H4 (cell line): ENCODE data around the gene CCDC71L. TPM values are rescaled to one million over a fixed set of nuclear protein-coding genes. Genes with fewer than 3 reads are reported as not detected.

Source experiments
- DNase-seq: peaks from one replicate; pipeline ENCODE4 v3.0.0-alpha.2; 2015; ENCODE audit warnings: low spot score
- total RNA-seq: library from RNA; depleted of rRNA; stranded (reverse); fragments of >200 nt; shearing (Covaris generic); gene quantifications from 2 replicates; pipeline ENCODE4 v1.2.3, GENCODE V29; 2014

CCDC71L gene
- total RNA-seq, 1 experiment from 2014 or later = 22.2 TPM

GRCh38 chr7:106659166-106659962 is 1.6 kb downstream of the CCDC71L start:
- DNase-seq = no peak

DNA sequence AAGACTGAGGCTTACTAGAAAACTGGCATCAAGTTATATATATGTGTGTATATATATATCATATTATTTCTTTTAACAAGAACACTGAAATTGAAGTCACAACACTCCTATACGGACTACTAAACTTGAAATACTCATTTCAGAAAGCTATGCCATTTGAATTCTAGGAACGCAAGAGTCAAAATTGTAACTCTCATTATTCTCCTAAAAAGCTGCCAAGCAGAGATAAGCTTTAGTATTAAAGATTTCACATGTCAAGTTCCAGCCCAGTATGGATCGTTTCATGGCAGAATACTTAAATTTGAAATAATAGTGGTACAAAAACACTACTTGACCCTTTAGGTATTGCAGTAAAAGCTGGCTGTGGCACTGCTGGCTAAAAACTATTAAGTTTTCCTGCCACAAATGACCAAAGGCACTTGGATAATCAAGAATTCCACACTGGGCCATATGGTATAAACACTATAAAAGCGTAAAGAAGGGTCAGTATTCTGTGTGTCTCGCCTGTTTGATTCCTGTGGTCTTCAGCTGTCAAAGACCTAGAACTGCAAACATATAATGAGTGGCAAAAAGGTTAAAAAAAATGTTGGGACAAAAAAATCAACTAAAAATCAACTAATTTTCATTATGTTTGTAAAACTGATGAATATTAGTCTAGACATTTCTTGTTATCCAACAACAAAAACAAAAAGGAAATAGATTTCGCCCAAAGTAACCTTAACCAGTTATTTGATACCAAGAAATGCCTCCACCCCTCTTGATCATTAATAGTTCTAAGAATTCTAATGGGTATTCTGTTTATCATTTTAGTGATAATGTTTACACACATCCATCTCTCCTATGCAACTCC is 2.4 kb downstream of the CCDC71L start:
- DNase-seq = no peak

GRCh38 chr7:106657085-106657991 is 3.6 kb downstream of the CCDC71L start:
- DNase-seq = peak; percentile 15

DNA sequence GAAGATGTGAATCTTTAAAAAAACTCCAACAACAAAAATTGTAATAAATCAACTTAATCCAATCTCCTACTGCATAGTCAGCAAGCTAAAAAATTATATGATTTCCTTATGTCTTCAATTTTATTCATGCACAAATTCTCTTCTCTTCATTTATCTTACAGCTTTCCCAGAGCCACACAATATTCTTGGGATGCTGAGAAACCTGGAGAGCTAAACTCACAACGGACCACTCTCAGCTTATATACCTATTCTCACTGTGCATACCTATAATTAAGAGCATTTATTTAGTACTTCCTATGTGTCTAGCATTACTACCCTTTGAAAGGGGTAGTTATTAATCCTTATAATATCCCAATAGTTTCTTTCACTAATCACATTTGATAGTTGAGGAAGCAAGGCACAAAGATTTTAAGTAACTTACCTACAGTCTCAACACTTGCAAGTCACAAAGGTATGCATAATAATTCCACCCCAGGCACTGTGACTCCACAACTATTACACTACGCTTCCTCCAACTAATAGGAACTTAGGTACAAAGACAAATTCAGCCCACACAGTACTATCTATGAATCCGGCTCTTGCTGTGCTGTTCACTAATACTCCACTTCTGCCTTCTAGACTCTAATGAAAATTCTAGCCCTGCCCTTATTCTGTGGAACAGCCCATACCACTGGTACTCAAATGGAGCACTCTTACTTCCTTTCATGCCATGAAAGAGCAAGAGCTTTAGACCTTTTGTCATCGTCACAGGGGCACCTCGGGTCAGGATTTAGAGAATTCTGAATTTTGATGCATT is 5.1 kb downstream of the CCDC71L start:
- DNase-seq = no peak

GRCh38 chr7:106653488-106653887 is 7.5 kb downstream of the CCDC71L start:
- no peak for DNase-seq

GRCh38 chr7:106652909-106653308 is 8.0 kb downstream of the CCDC71L start:
- no peak for DNase-seq

- DNase-seq = no peak
Measured at GRCh38 chr7:106652092-106652491, 8.9 kb downstream of the CCDC71L start.

- DNase-seq = no peak
Measured at GRCh38 chr7:106646256-106646655, 14.7 kb downstream of the CCDC71L start.

DNA sequence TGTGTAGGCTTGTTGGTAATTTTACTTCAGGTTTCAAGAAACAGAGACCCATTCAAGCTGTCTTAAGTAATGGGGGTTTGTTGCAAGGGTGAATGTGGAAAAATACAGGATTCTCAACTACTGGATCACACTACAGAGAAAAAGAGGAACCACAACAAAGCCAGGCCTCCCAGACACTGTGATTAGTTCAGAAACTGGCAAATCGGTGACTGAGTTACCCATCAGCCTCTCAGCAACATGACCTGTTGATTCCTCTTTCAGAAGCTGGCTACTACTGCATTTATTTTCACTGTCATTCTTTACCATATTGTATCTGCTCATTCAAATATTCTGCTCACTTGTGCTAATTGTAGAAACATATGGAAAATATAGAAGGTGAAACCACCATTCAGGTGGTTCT is 16.0 kb downstream of the CCDC71L start:
- DNase-seq = no peak

DNA sequence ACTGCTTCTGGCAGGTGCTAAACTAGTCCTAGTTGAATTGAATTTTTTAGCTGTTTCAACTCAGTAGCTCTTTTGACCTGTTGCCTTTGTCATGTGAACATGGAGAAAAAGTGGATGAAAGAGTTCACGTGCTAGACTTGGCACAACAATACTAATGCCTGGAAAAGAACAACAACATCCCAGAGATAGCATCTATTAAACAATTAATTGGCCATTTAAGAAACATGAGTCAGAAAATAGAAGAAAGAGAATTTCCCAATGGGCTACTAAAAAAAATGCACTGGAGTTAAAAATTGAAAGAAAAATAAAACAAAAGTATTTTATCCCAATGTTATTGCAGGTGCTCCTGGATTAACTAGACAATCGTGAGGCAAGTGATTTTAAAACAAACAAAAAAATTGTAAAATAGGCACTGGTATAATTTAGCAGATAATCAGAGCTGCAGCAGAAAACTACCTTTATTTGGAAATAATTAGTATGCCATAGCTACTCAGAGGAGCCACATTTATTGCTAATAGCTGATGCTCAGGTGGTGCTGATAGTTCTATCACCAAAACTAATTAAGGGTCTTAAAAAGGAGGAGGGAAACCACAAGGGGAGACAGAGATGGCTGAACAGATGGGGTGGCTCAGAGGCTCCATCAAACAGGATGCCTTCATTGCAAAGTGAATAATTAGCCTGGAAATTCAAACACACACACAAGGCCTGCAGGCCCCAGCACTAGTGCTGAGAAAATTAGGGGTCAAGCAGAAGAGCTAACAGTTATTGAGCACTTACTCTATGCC is 17.6 kb downstream of the CCDC71L start:
- no peak for DNase-seq

DNA sequence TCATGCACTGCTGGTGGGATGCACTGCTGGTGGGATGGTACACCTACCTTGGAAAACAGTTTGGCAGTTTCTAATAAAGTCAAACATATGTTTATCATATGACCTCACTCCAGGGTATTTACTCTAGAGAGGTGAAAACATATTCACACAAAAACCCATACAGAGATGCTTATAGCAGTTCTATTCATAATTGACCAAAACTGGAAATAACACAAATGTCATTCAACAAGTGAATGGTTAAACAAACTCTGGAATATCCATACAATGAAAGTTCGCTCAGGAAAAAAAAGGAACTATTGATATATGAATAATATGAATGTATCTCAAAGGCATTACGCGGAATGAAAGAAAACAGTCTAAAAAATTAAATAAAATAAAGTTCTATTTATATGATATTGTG is 19.5 kb downstream of the CCDC71L start:
- DNase-seq = no peak

- peak; percentile 10 for DNase-seq
Measured at GRCh38 chr7:106640368-106641141, 20.4 kb downstream of the CCDC71L start.

DNA sequence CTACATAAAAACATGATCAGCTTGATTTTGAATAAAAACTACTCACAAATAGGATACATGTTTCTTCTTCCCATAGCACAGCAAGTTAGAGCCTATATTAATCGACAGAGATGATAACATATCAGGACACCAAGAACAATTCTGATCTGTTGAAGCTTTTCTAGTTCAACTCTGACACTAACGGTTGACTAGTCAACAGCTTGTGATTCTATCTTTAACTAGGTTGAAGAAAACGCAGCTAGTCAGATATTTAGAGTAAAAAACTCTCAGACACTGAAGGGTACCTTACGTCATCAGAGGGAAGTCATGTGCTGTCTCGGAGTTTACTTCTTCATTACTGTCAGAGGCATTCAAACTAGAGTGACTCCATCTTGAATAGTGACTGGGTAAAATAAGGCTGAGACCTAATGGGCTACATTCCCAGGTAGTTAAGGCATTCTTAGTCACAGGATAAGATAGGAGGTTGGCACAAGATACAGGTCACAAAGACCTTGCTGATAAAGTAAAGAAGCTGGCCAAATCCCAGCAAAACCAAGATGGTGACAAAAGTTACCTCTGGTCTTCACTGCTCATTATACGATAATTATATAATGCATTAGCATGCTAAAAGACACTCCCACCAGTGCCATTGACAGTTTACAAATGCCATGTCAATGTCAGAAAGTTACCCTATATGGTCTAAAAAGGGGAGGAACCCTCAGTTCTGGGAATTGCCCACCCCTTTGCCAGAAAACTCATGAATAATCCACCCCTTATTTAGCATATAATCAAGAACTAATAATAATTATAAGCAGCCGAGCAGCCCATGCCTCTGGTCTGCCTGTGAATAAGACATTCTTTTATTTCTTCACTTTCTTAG is 21.3 kb downstream of the CCDC71L start:
- DNase-seq = no peak

DNA sequence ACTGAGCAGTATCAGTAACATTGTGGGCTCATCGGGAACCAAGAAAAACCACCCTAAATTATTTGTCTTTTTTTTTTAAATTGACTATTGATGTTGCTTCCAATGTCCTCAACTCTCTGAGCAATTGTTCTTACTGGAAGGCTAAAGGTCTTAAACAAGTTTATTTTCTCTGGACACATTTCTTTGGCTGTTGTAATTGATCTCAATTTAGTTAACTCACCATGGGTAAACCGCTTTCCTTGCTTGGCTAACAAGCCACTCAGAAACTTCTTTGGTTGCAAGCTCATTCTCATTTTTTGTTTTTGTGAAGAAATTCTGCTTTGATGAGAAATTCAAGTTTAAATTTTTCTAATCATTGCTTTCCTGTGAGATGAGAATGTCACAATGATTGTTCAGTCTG is 25.5 kb downstream of the CCDC71L start:
- DNase-seq = no peak

DNA sequence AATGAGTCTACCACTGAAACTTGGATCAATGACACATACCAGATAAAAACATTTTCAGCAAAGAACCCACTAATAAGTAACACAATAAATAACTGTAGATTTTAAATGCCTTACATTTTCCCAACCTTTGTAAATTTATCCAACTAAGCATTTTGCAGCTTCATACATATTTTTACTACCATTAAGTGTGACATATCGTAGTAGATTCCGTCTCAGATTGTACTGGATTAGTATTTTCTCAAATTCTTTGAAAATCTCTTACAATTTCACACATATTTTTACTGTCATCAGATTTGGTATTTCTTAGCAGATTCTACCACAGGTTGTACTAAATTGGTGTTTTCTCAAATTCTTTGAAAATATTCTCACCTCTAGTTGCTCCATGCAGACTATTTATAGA is 26.0 kb downstream of the CCDC71L start:
- no peak for DNase-seq

DNA sequence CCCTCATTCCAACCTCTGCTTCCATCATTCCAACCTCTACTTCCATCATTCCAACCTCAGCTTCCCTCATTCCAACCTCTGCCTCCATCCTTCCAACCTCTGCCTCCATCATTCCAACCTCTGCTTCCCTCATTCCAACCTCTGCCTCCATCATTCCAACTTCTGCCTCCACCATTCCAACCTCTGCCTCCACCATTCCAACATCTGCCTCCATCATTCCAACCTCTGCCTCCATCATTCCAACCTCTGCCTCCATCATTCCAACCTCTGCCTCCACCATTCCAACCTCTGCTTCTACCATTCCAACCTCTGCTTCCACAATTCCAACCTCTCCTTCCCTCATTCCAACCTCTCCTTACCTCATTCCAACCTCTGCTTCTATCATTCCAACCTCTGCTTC is 30.3 kb downstream of the CCDC71L start:
- DNase-seq = no peak

GRCh38 chr7:106629516-106629915 is 31.4 kb downstream of the CCDC71L start:
- no peak for DNase-seq

DNA sequence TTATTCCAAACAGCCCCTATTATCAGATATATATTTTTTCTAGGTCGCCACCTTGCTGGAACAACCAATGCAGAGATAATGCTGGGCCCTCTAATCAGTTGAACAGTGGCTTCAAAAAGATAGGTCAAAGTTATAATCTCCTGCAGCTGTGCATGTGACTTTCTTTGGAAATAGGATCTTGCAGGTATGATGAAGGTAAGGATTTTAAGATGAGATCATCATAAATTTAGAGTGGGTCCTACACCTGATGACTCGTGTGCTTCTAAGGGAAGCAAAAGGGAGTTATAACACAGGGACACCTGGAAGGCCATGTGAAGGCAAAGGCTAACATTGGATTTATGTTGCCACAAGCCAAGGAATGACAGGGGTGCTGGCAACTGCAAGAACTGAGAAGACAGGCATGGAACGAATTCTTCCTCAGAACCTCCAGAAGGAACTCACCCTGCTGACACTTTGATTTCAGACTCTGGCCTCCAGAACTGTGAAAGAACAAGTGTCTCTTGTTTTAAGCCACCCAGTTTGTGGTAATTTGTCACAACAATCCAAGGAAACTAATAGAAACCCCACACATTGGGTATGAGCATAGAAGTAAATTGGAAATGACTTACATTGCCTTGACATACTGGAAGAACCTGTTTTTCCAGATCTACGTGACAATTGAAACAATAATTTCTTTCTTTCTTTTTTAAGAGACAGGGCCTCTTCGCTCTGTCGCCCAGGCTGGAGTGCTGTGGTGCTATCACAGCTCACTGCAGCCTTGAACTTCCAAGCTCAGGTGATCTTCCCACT is 34.4 kb downstream of the CCDC71L start:
- DNase-seq = no peak
